ENCODE measurements around the gene BBLN. TPM values are rescaled to one million over a fixed set of nuclear protein-coding genes. Genes with fewer than 3 reads are reported as not detected.
A peak's percentile ranks its signal among the peaks of the same experiment; 100 is the strongest.

Gene BBLN
- total and polyA plus RNA-seq, 2 donors (not counting 1 experiment from before 2014, with no cell fraction given), result 44.3 to 148 TPM

DNA sequence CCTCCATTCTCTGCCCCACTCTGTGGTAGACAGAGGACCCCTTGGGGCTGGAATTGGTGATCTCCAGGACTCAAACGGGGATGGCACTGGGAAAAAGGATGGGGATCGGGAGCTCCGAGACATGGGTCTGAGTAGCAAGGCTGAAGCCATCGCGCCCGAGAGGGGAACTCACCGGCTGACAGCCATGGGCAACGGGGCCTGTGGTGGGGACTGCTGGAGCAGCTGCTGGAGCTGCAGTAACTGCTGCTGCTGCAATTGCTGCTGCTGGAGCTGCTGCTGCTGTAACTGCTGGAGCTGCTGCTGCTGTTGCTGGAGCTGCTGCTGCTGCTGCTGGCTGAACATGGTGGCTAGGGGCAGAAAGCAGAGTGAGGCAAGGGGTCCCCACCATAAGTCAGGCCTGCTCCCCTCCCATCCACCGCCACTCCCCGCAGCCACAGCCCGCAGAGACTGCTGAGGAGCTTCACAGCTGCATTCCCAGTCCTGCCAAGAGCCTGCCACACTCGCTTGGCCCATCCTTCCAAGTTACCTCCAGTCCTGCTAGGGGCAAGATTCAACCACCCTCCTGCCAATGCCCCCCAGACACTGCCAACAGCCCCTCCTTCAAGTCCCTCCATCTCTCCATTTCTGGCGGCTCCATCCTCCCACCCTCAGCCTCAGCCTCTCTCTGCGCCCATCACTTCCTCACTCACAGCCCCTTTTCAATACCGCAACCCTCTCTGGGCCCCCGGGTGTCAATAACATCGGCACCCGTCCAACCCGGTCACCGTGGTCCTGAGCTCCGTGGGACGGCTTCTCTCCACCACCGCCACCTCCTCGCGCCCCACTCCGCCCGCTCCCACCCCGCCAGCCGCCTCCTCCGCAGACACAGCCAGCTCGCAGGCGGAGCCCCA lies 30.7 kb downstream of the BBLN start:
- WGBS (ENCODE audit: insufficient coverage), result 23% methylated on average over 32 of the region's 32 CpGs
- Mint-ChIP-seq H3K4me1 (peaks cover 29% of the 10 kb centered on the region), H3K4me3 (peak overlapping the region; percentile 94), H3K27me3 (no peaks in the 10 kb centered on the region), H3K9me3 (ENCODE audit: insufficient read depth) (no peaks in the 10 kb centered on the region), H3K27ac (peak overlapping the region; percentile 92)
- peak; percentile 40 for ATAC-seq (ENCODE audit: low read depth)
- intact Hi-C loops (cut with micrococcal nuclease), result loop anchor here (1.0 to 10.0 kb wide), 6 partner anchors 13 to 364 kb away; partner anchors contain the start of genes BBLN, COQ4, DNM1 and SLC27A4
- Histone ChIP-seq H3K9me3 (ENCODE audit: control extremely low read depth in 1 of 3, control insufficient read depth in 2 of 3, insufficient read depth in 1 of 3, low read length in 2 of 3) (no peaks in the 10 kb centered on the region), H3K27ac (ENCODE audit: low read length in 2 of 2) (peak overlapping the region; percentile 44 to 76), H3K4me1 (ENCODE audit: control insufficient read depth in 2 of 2, insufficient read depth in 2 of 2, low read length in 2 of 2) (peaks cover 12 to 24% of the 10 kb centered on the region in 2 donors), H3K4me3 (ENCODE audit: control extremely low read depth in 1 of 5, extremely low read depth in 1 of 5, insufficient read depth in 1 of 5, low read depth in 2 of 5, low read length in 4 of 5) (peak overlapping the region; percentile 13 to 82 (median 72)), H2AFZ (ENCODE audit: insufficient read depth, low read depth, low read length, poor library complexity, severe bottlenecking) (peak overlapping the region; percentile 93), H3K36me3 (replicated peaks in 1 of 2; ENCODE audit: control extremely low read depth in 1 of 2, control insufficient read depth in 1 of 2, extremely low read depth in 1 of 2, insufficient read depth in 2 of 2, low read length in 1 of 2) (peaks cover 0 to 17% of the 10 kb centered on the region in 2 experiments), H3K79me2 (ENCODE audit: control insufficient read depth, insufficient read depth, low read length) (peaks cover 43% of the 10 kb centered on the region), H4K20me1 (ENCODE audit: control insufficient read depth, insufficient read depth, low read length, poor library complexity, severe bottlenecking) (no peaks in the 10 kb centered on the region), H3K4me2 (replicated peaks; ENCODE audit: low read depth, low read length, poor library complexity, severe bottlenecking) (peak overlapping the region; percentile 75), H3K9ac (ENCODE audit: low read length) (peak overlapping the region; percentile 83), H3K27me3 (replicated peaks in 1 of 4; ENCODE audit: control extremely low read depth in 1 of 4, control insufficient read depth in 3 of 4, insufficient read depth in 4 of 4, low read length in 3 of 4) (no peaks in the 10 kb centered on the region)
- ChIA-PET POLR2A (interaction anchor here (1.6 kb wide), 1 partner anchor 30 kb away, joined by 11 read pairs; the partner anchor contains the start of gene BBLN), CTCF (interaction anchor here (0.6 to 2.0 kb wide), 5 partner anchors 10 to 151 kb away, joined by 3 to 5 read pairs (median 4); partner anchors contain the start of gene BBLN)
- DNase-seq, result no peak
- TF ChIP-seq, protein P1, sequence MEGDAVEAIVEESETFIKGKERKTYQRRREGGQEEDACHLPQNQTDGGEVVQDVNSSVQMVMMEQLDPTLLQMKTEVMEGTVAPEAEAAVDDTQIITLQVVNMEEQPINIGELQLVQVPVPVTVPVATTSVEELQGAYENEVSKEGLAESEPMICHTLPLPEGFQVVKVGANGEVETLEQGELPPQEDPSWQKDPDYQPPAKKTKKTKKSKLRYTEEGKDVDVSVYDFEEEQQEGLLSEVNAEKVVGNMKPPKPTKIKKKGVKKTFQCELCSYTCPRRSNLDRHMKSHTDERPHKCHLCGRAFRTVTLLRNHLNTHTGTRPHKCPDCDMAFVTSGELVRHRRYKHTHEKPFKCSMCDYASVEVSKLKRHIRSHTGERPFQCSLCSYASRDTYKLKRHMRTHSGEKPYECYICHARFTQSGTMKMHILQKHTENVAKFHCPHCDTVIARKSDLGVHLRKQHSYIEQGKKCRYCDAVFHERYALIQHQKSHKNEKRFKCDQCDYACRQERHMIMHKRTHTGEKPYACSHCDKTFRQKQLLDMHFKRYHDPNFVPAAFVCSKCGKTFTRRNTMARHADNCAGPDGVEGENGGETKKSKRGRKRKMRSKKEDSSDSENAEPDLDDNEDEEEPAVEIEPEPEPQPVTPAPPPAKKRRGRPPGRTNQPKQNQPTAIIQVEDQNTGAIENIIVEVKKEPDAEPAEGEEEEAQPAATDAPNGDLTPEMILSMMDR (IDR thresholded peaks at IDR 0.05), result no peak
- TF ChIP-seq EZH2 (IDR thresholded peaks at IDR 0.05; ENCODE audit: borderline replicate concordance, insufficient read depth, low read depth, low read length, poor library complexity, severe bottlenecking), result no peak

Data from B cell (primary cell).